ENCODE results near the gene ARHGAP15.

ARHGAP15 gene

DNA sequence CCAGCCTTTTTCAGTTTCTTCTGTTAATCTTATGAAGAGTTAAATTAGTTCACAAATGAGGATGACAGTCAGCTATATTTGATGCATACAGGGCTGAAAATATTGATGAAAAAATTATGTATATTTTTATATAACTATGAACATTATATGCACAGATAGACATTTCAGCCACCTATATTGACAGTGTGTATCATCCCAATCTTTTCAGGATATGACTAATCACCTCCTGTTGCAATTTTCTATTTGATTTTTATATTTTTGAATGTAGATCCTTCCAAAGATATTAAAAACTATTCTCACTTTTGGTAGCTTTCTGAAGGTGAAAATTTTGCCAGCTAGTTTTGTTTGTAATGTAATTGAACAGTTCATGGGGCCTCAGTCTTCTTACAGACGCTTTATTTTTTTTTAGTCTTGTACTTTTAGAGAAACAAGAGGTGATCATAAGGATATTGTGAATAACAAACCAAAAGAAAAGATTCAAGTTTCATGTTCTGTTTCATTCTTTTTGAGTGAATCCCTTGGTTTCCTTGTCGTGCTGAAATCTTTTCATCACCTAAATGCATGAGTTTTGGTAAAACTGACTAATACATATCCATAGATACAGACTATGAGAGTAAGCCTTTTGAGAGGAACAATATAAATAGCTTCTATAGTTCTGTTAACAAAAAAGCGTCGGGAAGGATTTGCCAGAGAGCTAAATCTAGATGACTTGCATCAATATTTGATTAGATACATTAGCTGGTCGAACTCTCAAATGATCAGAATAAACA, 123.1 kb downstream of the ARHGAP15 start:
- no peaks in the 10 kb centered on the region for H3K27me3 ChIP-seq (ENCODE audit: insufficient read depth, poor library complexity, severe bottlenecking)
- no peak for TF ChIP-seq GABPA (IDR thresholded peaks at IDR 0.05; ENCODE audit: low read depth)
- TF ChIP-seq POLR2AphosphoS5 (IDR thresholded peaks at IDR 0.05; ENCODE audit: low read depth) = no peak
- TF ChIP-seq, protein P1, sequence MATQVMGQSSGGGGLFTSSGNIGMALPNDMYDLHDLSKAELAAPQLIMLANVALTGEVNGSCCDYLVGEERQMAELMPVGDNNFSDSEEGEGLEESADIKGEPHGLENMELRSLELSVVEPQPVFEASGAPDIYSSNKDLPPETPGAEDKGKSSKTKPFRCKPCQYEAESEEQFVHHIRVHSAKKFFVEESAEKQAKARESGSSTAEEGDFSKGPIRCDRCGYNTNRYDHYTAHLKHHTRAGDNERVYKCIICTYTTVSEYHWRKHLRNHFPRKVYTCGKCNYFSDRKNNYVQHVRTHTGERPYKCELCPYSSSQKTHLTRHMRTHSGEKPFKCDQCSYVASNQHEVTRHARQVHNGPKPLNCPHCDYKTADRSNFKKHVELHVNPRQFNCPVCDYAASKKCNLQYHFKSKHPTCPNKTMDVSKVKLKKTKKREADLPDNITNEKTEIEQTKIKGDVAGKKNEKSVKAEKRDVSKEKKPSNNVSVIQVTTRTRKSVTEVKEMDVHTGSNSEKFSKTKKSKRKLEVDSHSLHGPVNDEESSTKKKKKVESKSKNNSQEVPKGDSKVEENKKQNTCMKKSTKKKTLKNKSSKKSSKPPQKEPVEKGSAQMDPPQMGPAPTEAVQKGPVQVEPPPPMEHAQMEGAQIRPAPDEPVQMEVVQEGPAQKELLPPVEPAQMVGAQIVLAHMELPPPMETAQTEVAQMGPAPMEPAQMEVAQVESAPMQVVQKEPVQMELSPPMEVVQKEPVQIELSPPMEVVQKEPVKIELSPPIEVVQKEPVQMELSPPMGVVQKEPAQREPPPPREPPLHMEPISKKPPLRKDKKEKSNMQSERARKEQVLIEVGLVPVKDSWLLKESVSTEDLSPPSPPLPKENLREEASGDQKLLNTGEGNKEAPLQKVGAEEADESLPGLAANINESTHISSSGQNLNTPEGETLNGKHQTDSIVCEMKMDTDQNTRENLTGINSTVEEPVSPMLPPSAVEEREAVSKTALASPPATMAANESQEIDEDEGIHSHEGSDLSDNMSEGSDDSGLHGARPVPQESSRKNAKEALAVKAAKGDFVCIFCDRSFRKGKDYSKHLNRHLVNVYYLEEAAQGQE (IDR thresholded peaks at IDR 0.05; ENCODE audit: insufficient replicate concordance, low read depth) = no peak
- TF ChIP-seq CTCF (IDR thresholded peaks at IDR 0.05; ENCODE audit: insufficient read depth, low read length) = no peak
- TF ChIP-seq SPI1 (IDR thresholded peaks at IDR 0.05; ENCODE audit: borderline replicate concordance, low read depth) = no peak
- H3K27ac ChIP-seq (replicated peaks) = no peak overlapping the region
- DNase-seq (ENCODE audit: low read depth in 1 of 2, low spot score in 1 of 2) = no peak
- no peak overlapping the region for H3K4me3 ChIP-seq (replicated peaks; ENCODE audit: insufficient read depth, low read length)

DNA sequence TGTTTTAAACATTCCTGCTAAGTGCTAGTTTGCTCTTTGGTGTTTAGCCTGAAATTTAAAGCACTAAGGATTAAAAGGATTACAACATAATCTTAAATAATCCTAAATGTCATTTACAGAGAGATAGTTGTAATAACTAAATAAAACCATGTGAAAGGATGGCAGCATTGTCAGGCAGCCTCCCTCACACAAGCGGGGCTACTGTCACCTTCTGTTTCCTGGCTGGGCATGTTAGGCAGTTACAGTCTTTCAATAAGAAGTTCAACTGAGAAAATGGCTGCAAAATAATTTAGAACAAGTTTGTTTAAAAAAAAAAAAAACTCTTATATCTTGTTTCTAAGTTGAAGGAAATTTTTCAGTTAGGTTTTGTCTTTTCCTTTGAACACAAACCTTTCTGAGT, 124.9 kb downstream of the ARHGAP15 start:
- no peak for DNase-seq (ENCODE audit: low read depth in 1 of 2, low spot score in 1 of 2)
- Histone ChIP-seq H3K4me3 (replicated peaks; ENCODE audit: insufficient read depth, low read length) (no peak overlapping the region), H3K27me3 (ENCODE audit: insufficient read depth, poor library complexity, severe bottlenecking) (no peaks in the 10 kb centered on the region), H3K27ac (replicated peaks) (no peak overlapping the region)
- TF ChIP-seq SPI1 (IDR thresholded peaks at IDR 0.05; ENCODE audit: borderline replicate concordance, low read depth) (no peak), CTCF (IDR thresholded peaks at IDR 0.05; ENCODE audit: insufficient read depth, low read length) (no peak), GABPA (IDR thresholded peaks at IDR 0.05; ENCODE audit: low read depth) (no peak), POLR2AphosphoS5 (IDR thresholded peaks at IDR 0.05; ENCODE audit: low read depth) (no peak)
- TF ChIP-seq, protein P1 (IDR thresholded peaks at IDR 0.05; ENCODE audit: insufficient replicate concordance, low read depth) = no peak

GRCh38 chr2:143255086-143255485, 125.9 kb downstream of the ARHGAP15 start:
- Histone ChIP-seq H3K27ac (replicated peaks) (no peak overlapping the region), H3K27me3 (ENCODE audit: insufficient read depth, poor library complexity, severe bottlenecking) (no peaks in the 10 kb centered on the region), H3K4me3 (replicated peaks; ENCODE audit: insufficient read depth, low read length) (no peak overlapping the region)
- TF ChIP-seq POLR2AphosphoS5 (IDR thresholded peaks at IDR 0.05; ENCODE audit: low read depth) (no peak), CTCF (IDR thresholded peaks at IDR 0.05; ENCODE audit: insufficient read depth, low read length) (no peak), GABPA (IDR thresholded peaks at IDR 0.05; ENCODE audit: low read depth) (no peak), SPI1 (IDR thresholded peaks at IDR 0.05; ENCODE audit: borderline replicate concordance, low read depth) (no peak)
- TF ChIP-seq, protein P1 (IDR thresholded peaks at IDR 0.05; ENCODE audit: insufficient replicate concordance, low read depth) = no peak
- DNase-seq (ENCODE audit: low read depth in 1 of 2, low spot score in 1 of 2) = no peak

Measured in HL-60 (cell line).